Measurements from ENCODE around the gene ZNF419.
A peak's percentile ranks its signal among the peaks of the same experiment; 100 is the strongest.

ZNF419 gene

GRCh38 chr19:57527136-57527881 lies 39.8 kb downstream of the ZNF419 start, which contains the start of gene ZNF549:
TSS of gene ZNF549 (plus strand) at chr19:57527356. CDS start at chr19:57527574, 218 bp downstream.
- peaks cover 9% of the 10 kb centered on the region for H3K9me3 ChIP-seq (ENCODE audit: control insufficient read depth, low read length)
- H3K27ac ChIP-seq (ENCODE audit: low read depth, low read length, severe bottlenecking) = peak within 1 kb of the TSS; percentile 36
- WGBS, 2 experiments (ENCODE audit: insufficient coverage in 2 of 2) = 0% methylated on average over 60 to 64 of the region's 64 CpGs
- H3K4me1 ChIP-seq (ENCODE audit: control insufficient read depth, insufficient read depth, low read length, poor library complexity, severe bottlenecking) = no peaks in the 10 kb centered on the region
- peak within 1 kb of the TSS; percentile 96 for H3K4me3 ChIP-seq (ENCODE audit: extremely low read depth, insufficient read depth, low read length, poor library complexity, severe bottlenecking)
- H3K36me3 ChIP-seq (ENCODE audit: control insufficient read depth, insufficient read depth, low read length) = peaks cover 24% of the 10 kb centered on the region

- Histone ChIP-seq H3K9me3 (ENCODE audit: control insufficient read depth, low read length) (peaks cover 58% of the 10 kb centered on the region), H3K4me3 (ENCODE audit: extremely low read depth, insufficient read depth, low read length, poor library complexity, severe bottlenecking) (no peak overlapping the region), H3K36me3 (ENCODE audit: control insufficient read depth, insufficient read depth, low read length) (peaks cover 98% of the 10 kb centered on the region), H3K27ac (ENCODE audit: low read depth, low read length, severe bottlenecking) (no peak overlapping the region), H3K4me1 (ENCODE audit: control insufficient read depth, insufficient read depth, low read length, poor library complexity, severe bottlenecking) (no peaks in the 10 kb centered on the region)
- WGBS, 2 experiments (ENCODE audit: insufficient coverage in 2 of 2) = 67 to 100% methylated on average over 1 to 4 of the region's 7 CpGs
These were observed 50.5 kb downstream of the ZNF419 start for GRCh38 chr19:57537953-57538547.

All from mesodermal cell (in vitro differentiated cells).